HG03060 (cell line): ENCODE measurements around the gene DIAPH2.
"Not testable (repeated sequence)": the region's sequence is repeated elsewhere in the genome, so short reads cannot be mapped to it uniquely, and the experiment has no call there.

Source experiments
- ATAC-seq: cut with Tn5 transposase; IDR thresholded peaks from one replicate; pipeline ENCODE4 v1.9.1; 2021; ENCODE audit warnings: low read depth, moderate number of reproducible peaks; ENCODE audit not compliant: unreplicated experiment

DIAPH2 gene

DNA sequence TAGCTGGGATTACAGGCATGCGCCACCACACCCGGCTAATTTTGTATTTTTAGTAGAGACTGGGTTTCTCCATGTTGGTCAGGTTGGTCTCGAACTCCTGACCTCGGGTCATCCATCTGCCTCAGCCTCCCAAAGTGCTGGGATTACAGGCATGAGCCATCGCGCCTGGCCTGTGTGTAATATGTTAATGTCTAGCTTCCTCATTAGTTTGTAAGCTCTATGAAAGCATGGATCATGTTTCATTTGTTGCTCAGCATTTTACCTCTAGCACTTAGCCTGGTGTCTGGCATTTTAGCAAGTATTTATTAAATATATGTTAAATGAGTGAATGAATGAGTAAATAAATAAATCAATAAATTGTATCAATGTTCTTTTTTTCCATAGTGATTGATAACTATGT is 29.8 kb downstream of the DIAPH2 start:
- not testable (repeated sequence) for ATAC-seq

DNA sequence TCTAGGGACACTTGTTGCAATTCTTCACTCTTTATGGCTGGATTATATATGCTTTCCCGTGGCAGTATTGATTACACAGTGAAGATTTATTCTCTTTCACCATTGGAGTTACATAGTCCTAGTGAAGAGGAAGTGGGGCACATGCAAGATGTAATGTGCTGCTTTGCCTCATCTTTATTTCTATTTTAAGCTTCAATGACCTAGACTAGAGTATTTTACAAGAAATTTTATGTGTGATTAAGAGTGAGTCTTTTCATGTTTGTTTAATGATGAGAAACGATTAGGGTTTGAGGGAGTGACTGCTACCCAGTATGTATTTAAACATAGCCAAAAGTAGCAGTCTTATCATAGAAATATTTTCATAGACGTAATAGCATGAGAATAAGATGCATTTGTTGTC is 30.8 kb downstream of the DIAPH2 start:
- no peak for ATAC-seq

DNA sequence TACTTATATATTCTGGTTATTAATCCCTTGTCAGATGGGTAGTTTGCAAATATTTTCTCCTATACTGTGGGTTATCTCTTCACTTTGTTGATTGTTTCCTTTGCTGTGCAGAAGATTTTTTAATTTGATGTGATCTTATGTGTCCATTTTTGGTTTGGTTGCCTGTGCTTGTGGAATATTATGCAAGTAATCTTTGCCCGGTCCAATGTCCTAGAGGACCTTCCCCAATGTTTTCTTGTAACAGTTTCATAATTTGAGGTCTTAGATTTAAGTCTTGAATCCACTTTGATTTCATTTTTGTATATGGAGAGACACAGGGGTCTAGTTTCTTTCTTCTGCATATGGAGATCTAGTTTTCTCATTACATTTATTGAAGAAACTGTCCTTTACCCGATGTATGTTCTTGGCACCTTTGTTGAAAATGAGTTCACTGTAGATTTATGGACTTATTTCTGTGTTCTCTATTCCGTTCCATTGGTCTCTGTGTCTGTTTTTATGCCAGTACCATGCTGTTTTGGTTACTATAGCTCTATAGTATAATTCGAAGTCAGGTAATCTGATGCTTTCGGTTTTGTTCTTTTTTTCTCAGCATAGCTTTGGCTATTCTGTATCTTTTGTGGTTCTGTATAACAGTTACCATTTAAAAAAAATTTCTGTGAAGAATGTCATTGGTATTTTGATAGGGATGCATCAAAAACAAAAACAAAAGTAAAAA is 34.7 kb downstream of the DIAPH2 start:
- ATAC-seq, result no peak

DNA sequence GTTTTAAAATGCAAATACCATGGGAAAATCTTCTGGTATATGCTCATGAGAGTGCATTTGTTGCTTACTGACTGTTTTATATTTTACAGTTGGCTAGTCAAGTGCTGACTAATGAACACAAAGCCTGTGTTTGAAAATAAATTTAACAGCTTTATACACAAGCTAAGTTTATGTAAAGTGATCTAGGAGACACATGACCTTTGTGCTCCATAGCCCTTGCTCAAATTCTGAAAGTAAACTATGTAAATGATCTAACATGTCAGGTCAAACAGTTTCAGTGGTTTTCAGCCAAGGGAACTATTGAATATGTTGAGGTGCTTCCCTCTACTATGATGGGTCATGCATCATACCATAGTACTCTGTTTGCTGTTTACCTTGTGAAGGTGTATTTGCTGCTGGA is 36.7 kb downstream of the DIAPH2 start:
- peak; percentile 100 for ATAC-seq

DNA sequence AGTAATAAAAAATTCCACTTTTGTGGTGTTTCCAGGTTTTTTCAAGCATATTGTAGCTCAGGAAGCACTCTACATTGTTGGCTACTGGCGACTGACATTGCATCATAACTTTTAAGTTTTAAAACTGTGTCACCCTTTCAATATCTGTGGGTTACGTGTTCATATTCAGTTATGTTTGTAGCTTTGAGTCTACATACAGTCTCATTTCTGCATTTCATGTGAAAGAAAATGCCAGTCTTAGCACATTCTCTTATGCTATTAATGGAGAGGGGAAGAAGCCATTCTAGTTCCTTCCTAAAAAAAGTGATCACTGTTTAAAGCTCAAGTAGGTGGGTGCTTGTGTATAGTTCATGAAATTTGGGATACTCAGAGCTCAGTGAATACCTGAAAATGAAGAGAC is 38.1 kb downstream of the DIAPH2 start:
- ATAC-seq, result no peak

DNA sequence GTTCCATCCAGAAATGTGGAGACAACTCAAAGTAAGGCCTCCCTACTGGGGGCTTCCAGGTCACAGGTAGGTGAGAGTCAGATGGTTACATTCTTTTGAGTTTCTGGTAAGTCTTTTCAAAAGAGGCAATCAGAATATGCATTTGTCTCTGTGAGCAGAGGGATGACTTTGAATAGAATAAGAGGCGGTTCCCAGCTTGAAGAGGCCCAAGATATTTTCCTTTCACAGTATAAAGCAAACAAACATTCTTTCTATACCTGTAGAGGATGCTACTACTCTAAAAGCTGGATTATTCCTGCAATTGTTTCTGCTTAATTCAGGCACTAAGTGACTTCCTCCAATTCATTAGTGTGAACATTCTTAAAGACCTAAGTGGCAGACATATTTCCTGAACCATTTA is 44.4 kb downstream of the DIAPH2 start:
- ATAC-seq, result no peak

DNA sequence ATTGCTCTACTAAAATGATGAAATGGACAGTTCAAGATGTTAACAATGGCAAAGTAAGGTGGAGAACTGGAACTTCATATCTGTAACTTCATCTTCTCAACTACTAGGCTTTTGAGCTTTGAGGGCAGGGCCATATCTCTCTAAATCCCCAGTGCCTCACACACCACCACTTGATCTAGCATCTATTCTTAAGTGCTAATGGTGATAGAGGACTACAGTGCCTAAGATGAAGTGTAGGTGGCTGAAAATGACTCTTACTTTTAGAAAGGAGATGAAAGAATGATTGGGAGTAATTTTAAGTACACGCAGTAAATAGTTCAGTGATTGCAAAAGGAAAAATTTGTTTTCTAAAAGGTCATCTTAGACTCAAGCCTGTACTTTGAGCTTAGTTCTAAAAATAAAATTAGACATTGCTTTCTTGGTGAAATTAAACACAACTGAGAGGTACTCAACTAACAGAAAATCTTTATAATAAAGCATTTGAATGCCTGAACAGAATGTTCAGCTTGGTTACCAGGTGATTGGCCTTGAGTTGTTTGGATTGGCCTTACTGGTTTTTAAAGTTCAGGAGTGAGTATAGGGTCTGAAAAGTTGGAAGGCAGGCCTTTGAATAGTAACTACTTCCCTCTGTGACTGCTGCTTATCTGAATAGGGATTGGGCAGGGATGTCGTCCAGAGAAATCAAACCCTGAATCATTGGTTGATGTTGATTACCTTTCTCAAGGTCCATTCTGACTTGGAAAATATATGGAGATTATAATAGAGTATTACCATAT is 45.4 kb downstream of the DIAPH2 start:
- no peak for ATAC-seq

DNA sequence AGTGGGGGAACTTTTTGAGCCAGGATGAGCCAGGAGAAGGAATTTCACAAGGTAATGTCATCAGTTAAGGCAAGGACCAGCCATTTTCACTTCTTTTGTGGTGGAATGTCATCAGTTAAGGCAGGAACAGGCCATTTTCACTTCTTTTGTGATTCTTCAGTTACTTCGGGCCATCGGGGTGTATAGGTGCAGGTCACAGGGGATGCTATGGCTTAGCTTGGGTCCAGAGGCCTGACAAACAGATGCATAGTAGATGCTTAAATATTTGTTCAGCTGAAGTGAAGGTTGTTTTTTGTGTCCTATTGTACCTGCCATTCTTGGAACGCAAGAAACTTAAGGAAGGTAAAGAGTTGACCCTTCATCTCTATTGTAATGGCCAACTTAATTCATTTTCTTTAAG is 46.4 kb downstream of the DIAPH2 start:
- ATAC-seq, result not testable (repeated sequence)

DNA sequence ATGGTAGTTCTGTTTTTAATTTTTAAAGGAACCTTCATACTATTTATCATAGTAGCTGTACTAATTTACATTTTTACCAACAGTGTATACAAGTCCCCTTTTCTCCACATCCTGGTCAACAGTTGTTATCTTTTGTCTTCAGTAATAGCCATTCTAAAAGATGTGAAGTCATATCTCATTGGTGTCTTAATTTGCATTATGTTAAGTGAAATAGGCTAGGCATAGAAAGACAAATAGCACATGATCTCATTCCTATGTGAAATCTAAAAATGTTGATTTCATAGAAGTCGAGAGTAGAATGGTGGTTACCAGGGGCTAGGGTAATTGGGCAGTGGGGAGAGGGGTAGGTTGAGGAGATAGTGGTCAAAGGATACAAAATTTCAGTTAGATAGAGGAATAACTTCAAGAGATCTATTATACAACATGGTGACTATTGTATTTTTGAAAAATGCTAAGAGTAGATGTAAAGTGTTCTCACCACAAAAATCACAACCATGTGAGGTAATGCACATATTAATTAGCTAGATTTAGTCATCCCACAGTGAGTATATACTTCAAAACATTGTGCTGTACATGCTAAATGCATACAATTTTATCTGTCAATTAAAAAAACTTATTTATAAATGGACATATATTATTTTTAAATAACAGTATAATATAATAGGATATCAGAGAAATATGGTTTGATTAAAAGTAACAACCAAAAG is 58.9 kb downstream of the DIAPH2 start:
- no peak for ATAC-seq

DNA sequence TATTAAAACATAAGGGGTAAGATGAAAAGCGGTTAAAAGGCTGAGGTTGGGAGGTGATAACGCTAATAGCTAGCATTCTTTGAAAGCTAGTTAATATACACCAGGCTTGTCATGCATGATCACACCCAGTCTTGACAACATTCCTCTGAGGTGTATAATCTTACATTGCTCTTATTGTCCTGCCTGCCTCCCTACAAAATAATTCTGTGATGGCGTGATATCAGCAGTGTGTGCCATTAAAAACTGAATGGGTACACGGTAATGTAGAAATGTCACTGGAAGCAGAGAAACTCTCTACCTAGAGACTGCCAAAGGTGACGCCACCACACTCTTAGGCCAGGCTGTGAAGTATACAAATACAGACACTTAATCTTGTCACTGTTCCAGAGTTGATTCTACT is 68.1 kb downstream of the DIAPH2 start:
- no peak for ATAC-seq

DNA sequence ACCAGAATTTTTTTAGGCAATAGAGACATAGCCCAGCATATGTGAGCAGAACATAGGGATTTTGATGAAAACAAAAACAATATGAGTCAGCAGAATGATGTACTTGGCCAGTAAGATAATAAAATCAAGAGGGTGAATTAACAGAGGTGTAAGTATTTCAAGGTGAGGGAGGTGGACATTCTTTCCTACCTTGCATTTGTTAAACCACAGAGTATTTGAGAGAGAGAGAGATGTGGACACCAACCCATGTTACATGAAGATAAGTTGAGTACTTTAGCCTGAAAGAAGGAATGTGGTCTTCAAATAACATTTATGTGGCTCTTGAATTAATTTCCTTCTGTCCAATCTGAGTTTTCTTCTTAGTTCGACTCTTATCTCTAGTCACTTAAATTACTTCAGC is 68.6 kb downstream of the DIAPH2 start:
- ATAC-seq, result no peak

DNA sequence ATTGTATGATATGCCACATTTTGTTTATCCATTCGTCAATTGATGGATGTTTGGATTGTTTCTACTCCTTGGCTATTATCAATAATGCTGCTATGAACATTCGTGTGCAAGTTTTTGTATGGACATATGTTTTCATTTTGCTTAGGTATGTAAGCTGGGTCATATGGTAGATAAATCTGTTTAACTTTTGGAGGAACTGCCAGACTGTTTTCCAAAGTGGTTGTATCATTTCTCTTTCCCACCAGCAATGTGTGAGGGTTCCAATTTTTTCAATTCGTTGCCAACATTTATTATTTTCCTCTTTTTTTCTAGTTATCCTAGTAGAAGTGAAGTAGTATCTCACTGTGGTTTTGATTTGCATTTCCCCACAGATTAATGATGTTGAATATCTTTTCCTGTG is 71.8 kb downstream of the DIAPH2 start:
- no peak for ATAC-seq

DNA sequence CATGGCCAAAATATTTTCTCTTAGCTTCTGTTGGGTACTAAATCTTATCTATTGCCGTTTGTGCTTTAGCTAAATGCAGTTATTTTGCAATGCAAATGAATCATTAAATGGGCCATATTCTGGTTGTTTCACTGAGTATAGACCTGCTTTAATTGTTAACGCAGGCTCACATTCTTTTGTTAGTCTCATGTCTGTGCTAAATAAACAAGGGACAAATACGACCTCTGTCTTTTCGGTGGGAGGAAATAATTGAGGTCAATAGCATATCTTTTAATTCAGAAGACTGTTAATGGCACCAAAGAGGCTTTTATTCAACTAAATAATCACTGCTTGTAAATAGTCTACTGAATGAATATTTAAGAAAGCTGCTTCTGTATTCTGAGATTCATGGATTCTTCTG is 76.9 kb downstream of the DIAPH2 start:
- no peak for ATAC-seq

DNA sequence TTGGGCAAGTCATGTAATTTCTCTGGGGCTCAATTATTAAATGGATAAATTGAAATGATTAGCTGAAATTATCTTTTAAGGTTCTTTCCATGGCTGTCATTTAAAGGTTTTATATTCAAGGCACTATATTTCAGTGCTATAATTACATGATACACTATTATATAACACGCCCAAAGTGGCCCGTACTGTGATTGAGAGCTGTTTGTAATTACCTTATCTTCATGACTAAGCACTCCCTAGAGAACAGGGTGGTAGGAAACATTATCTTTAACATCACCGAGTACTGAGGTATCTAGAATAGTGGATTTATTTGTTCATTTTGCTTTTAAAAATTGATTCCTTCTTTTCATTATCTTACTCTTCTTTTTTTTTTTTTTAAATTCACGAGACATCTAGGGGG is 79.0 kb downstream of the DIAPH2 start:
- ATAC-seq, result no peak

DNA sequence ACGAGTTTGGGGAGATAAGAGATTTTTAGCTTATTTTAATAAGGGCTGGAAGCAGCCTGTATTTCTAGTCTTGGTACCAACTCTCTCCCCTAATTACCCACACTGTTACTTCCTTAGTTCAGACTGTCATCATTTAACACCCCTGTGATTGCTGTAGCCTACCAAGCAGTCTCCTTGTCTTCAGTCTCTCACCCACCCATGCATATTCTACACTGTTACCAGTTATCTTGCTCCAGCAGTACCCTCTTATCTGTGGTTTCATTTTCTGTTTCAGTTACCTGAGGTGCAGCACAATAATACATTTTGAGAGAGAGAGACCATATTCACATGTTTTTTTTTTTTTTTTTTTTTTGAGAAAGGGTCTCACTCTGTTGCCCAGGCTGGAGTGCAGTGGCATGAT is 80.2 kb downstream of the DIAPH2 start:
- no peak for ATAC-seq

DNA sequence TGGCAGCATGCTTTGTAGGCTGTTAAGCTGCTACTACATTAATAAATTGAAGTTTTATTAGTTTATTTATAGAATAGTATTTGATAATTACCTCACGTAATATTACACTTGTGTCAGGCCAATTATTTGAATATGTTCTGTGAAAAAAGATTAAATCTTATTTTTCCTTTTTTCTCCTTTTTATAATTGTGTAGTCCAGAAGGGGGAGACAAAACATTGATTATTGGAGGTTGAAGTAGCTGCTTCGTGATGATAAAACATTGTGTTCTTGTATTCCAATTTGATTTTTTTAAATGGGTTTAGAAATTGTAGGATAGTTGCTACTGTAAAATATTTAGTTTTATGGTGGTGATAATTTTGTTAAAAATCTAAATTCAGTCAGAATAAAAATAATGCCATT is 85.7 kb downstream of the DIAPH2 start:
- ATAC-seq, result no peak

DNA sequence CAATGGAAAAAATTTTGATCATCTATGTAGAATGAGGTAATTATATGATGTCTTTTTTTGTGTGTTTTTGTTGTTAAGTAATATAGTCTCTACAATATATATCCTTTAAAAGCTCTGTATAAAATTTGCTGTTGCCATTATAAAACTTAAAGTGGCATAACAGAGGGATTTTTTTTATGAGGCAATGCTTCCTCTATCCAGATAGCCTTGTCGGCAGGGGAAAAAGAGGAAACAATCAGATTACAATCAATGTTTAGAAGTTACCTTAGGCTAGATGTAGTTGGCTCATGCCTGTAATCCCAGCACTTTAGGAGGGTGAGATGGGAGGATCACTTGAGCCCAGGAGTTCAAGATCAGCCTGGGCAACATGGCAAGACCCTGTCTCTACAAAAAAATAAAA is 86.8 kb downstream of the DIAPH2 start:
- no peak for ATAC-seq

DNA sequence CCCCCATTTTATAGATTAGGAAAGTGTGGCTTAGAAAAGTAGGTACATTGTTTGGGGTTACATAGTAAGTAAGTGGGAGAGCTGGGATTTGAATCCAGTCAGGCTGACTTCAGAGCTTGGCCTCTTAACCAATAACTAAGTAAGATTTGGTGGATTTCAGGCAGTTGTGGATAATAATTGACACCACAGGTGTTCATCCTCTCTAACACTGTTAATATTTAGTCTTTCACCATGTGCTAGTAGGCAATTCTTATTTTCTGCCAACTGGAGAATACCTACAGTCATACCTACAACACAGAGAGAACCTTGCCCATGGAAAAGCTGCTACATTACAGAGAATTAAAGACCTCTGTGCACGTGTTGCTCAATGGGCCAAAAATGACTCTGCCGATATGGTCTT is 89.5 kb downstream of the DIAPH2 start:
- no peak for ATAC-seq

DNA sequence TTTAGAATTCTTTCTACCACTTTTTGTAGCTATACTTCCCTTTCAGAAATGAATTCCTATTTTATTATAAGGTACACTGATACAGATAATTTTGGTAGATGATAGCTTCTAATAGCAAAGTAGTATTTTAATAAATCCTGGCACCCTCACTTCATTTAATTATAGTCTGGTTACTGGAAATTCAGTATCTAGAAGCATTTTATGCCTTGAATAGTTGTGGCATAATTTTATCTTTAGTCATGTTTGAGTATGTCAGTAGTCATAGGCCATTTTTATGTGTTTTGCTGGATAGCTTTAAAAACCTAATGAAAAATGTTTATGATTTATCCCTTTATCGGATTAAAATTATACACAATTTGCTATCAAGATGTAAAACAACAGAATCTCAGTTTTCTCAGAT is 92.3 kb downstream of the DIAPH2 start:
- no peak for ATAC-seq

DNA sequence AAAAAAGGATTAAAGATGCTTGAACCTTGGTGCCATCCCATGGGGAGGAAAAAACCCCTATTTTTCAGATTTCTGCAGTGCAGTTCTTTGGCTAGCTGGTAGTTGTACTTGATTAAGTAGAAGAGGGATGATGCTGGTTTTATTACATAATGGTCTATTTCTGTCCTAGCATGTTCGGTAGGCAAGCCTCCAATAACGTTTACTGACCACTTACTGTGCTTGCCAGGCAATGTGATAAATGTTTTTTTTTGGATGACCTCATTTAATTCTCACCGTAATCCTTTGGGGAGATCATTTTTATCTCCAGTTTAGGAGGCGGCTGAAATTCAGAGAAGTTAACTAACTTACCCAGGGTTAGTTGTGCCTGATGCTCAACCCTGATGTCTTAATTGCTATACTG is 106.9 kb downstream of the DIAPH2 start:
- ATAC-seq, result no peak

DNA sequence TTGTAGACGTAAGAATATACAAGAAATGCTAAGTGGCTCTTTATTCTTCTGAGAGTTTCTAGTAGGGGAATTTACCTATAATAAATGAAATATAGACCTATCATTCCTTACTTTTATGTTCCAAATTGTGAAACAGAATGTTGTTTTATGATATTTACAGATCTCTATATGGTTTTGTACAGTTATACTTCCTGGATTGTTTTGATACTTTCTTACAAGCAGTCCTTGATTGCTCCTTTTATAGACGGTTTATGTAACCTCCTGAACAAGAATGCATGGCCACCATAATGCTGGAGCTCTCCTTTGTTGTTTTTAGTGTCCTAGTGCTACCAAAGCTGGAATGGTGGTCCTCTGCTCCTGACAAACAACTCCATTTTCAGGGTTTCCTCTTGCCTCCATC is 107.4 kb downstream of the DIAPH2 start:
- no peak for ATAC-seq

DNA sequence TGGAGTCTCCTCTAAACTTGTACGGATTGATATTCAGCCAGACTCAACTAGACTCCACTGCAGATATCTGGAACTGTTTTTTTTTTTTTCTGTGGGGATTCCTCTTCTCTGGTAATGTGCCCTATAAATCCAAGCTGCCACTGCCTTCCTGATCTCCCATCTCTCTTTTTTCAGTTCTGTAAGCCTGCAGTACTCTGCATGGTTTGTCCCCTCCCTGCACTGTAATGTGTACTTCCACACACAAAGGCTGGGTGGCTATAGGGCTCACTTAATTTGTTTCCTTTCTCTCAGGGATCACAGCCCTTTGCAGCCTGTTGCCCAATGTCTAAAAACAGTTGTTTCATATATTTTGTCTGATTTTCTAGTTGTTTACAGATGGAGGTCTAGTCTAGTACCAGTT is 114.3 kb downstream of the DIAPH2 start:
- no peak for ATAC-seq
